Skeletal muscle satellite cell (primary cell): Measurements from ENCODE around the gene FCHSD1.

Source experiments
- H3K27me3 ChIP-seq: 2 replicates; pipeline ENCODE4 v1.7.0; 2013; ENCODE audit warnings: low read length; ENCODE audit not compliant: control insufficient read depth, insufficient read depth
- H3K36me3 ChIP-seq: 2 replicates; pipeline ENCODE4 v1.7.0; 2013; ENCODE audit warnings: mild to moderate bottlenecking, control low read depth, low read length; ENCODE audit not compliant: insufficient read depth
- H3K4me1 ChIP-seq: 2 replicates; pipeline ENCODE4 v1.7.0; 2013; ENCODE audit warnings: low read length; ENCODE audit not compliant: control insufficient read depth, insufficient read depth
- H3K4me2 ChIP-seq: 2 replicates; pipeline ENCODE4 v1.7.0; 2013; ENCODE audit warnings: mild to moderate bottlenecking, low read length
- H3K4me3 ChIP-seq: 2 replicates; pipeline ENCODE4 v1.7.0; 2013; ENCODE audit warnings: low read length
- H3K9ac ChIP-seq: 2 replicates; pipeline ENCODE4 v1.7.0; 2013; ENCODE audit warnings: mild to moderate bottlenecking, low read depth, low read length, moderate library complexity
- H3K9me3 ChIP-seq: replicated peaks from 2 replicates; pipeline ENCODE4 v1.7.0; 2013; ENCODE audit warnings: mild to moderate bottlenecking, control low read depth, low read length

Gene FCHSD1

GRCh38 chr5:141685591-141685990 lies 34.4 kb upstream of the FCHSD1 start:
- Histone ChIP-seq H3K9me3 (no peaks in the 10 kb centered on the region), H3K9ac (no peak overlapping the region), H3K4me1 (peaks cover 17% of the 10 kb centered on the region), H3K4me3 (no peak overlapping the region), H3K36me3 (no peaks in the 10 kb centered on the region), H3K4me2 (no peak overlapping the region), H3K27me3 (peaks cover 37% of the 10 kb centered on the region)

- H3K4me1 ChIP-seq = peaks cover 18% of the 10 kb centered on the region
Measured at GRCh38 chr5:141683596-141684141, 32.5 kb upstream of the FCHSD1 start.

GRCh38 chr5:141681695-141682641 lies 30.8 kb upstream of the FCHSD1 start, which contains the start of gene ARAP3:
Gene ARAP3, minus strand, starts transcription at chr5:141682230. Its CDS starts 1,744 bp downstream, at chr5:141680486.
- Histone ChIP-seq H3K9ac (peak within 1 kb of the TSS; percentile 65), H3K4me2 (peak within 1 kb of the TSS; percentile 75), H3K27me3 (peaks cover 11% of the 10 kb centered on the region), H3K9me3 (no peaks in the 10 kb centered on the region), H3K36me3 (no peaks in the 10 kb centered on the region), H3K4me1 (peaks cover 18% of the 10 kb centered on the region), H3K4me3 (peak within 1 kb of the TSS; percentile 59)

More at GRCh38 chr5:141683596-141684141, 32.5 kb upstream of the FCHSD1 start:
- H3K9ac ChIP-seq = no peak overlapping the region
- no peaks in the 10 kb centered on the region for H3K9me3 ChIP-seq
- no peaks in the 10 kb centered on the region for H3K36me3 ChIP-seq
- no peak overlapping the region for H3K4me2 ChIP-seq
- H3K27me3 ChIP-seq = peaks cover 17% of the 10 kb centered on the region
- no peak overlapping the region for H3K4me3 ChIP-seq

GRCh38 chr5:141681295-141681694 lies 30.1 kb upstream of the FCHSD1 start:
- H3K36me3 ChIP-seq = no peaks in the 10 kb centered on the region
- H3K9me3 ChIP-seq = no peaks in the 10 kb centered on the region
- H3K4me2 ChIP-seq = peak overlapping the region; percentile 75
- H3K27me3 ChIP-seq = peaks cover 11% of the 10 kb centered on the region
- H3K4me3 ChIP-seq = peak overlapping the region; percentile 59
- peak overlapping the region; percentile 65 for H3K9ac ChIP-seq
- peaks cover 18% of the 10 kb centered on the region for H3K4me1 ChIP-seq

GRCh38 chr5:141680751-141681201 lies 29.6 kb upstream of the FCHSD1 start:
- peaks cover 18% of the 10 kb centered on the region for H3K4me1 ChIP-seq
- H3K27me3 ChIP-seq = peaks cover 11% of the 10 kb centered on the region
- H3K36me3 ChIP-seq = no peaks in the 10 kb centered on the region
- H3K9ac ChIP-seq = peak overlapping the region; percentile 65
- H3K4me2 ChIP-seq = peak overlapping the region; percentile 75
- no peak overlapping the region for H3K4me3 ChIP-seq
- no peaks in the 10 kb centered on the region for H3K9me3 ChIP-seq

- Histone ChIP-seq H3K4me1 (peaks cover 18% of the 10 kb centered on the region), H3K27me3 (peaks cover 11% of the 10 kb centered on the region), H3K4me3 (no peak overlapping the region), H3K4me2 (no peak overlapping the region), H3K9me3 (no peaks in the 10 kb centered on the region), H3K36me3 (no peaks in the 10 kb centered on the region), H3K9ac (no peak overlapping the region)
Measured at GRCh38 chr5:141680178-141680577, 29.0 kb upstream of the FCHSD1 start.

GRCh38 chr5:141677415-141677814 lies 26.2 kb upstream of the FCHSD1 start:
- no peak overlapping the region for H3K4me3 ChIP-seq
- no peaks in the 10 kb centered on the region for H3K36me3 ChIP-seq
- H3K9me3 ChIP-seq = no peaks in the 10 kb centered on the region
- H3K4me2 ChIP-seq = no peak overlapping the region
- no peak overlapping the region for H3K9ac ChIP-seq
- H3K4me1 ChIP-seq = peaks cover 15% of the 10 kb centered on the region
- H3K27me3 ChIP-seq = no peaks in the 10 kb centered on the region

- Histone ChIP-seq H3K9me3 (no peaks in the 10 kb centered on the region), H3K36me3 (no peaks in the 10 kb centered on the region), H3K4me2 (no peak overlapping the region), H3K4me1 (peaks cover 2% of the 10 kb centered on the region), H3K27me3 (no peaks in the 10 kb centered on the region), H3K4me3 (no peak overlapping the region), H3K9ac (no peak overlapping the region)
Measured at GRCh38 chr5:141675672-141676071, 24.5 kb upstream of the FCHSD1 start.

- Histone ChIP-seq H3K9me3 (no peaks in the 10 kb centered on the region), H3K36me3 (no peaks in the 10 kb centered on the region), H3K4me2 (no peak overlapping the region), H3K27me3 (no peaks in the 10 kb centered on the region), H3K4me1 (no peaks in the 10 kb centered on the region), H3K9ac (no peak overlapping the region), H3K4me3 (no peak overlapping the region)
Measured at GRCh38 chr5:141674747-141675146, 23.5 kb upstream of the FCHSD1 start.

GRCh38 chr5:141672841-141673813 lies 21.9 kb upstream of the FCHSD1 start:
- no peaks in the 10 kb centered on the region for H3K27me3 ChIP-seq
- H3K4me2 ChIP-seq = no peak overlapping the region
- H3K4me3 ChIP-seq = no peak overlapping the region
- no peaks in the 10 kb centered on the region for H3K9me3 ChIP-seq
- no peaks in the 10 kb centered on the region for H3K36me3 ChIP-seq
- no peaks in the 10 kb centered on the region for H3K4me1 ChIP-seq
- H3K9ac ChIP-seq = no peak overlapping the region
